AG04450 (cell line): Measurements from ENCODE around the gene CIB4. TPM values are rescaled to one million over a fixed set of nuclear protein-coding genes. Genes with fewer than 3 reads are reported as not detected.

Experiments used
- CTCF ChIA-PET: fragments of 300-600, 350-600 bp; formaldehyde crosslinking; extraction: SDS; loops from one replicate; lab custom pipeline; 2022; ENCODE audit warnings: antibody characterized with exemption, inconsistent platforms; lab: Charles Lee
- POLR2A ChIA-PET: fragments of 350-600 bp; formaldehyde crosslinking; extraction: SDS; loops from one replicate; lab custom pipeline; 2021; ENCODE audit warnings: antibody characterized with exemption, inconsistent platforms; lab: Yijun Ruan, JAX
- DNase-seq: peaks from one replicate; pipeline ENCODE4 v3.0.0-alpha.2; 2011; ENCODE audit warnings: low read depth, low spot score
- H3K27ac ChIP-seq: one replicate; pipeline ENCODE4 v1.5.1; 2012; ENCODE audit warnings: low read depth, low read length, control low read depth
- H3K27me3 ChIP-seq: one replicate; pipeline ENCODE4 v1.6.0; 2012; ENCODE audit warnings: low read length; ENCODE audit not compliant: control insufficient read depth, insufficient read depth
- H3K4me3 ChIP-seq: 2 replicates; pipeline ENCODE4 v1.5.1; 2011; ENCODE audit warnings: mild to moderate bottlenecking, low read depth, low read length, control low read depth
- H3K9me3 ChIP-seq: 2 replicates; pipeline ENCODE4 v1.5.1; 2012; ENCODE audit warnings: low read length; ENCODE audit not compliant: control insufficient read depth, insufficient read depth
- CTCF ChIP-seq: IDR thresholded peaks from 2 replicates; pipeline ENCODE4 v1.5.1; 2011; ENCODE audit warnings: low read depth, low read length, control low read depth, inconsistent platforms
- polyA plus RNA-seq: library from polyadenylated mRNA; depleted of rRNA; stranded (reverse); fragments of >200 nt; gene quantifications from 2 replicates; pipeline ENCODE4 v1.2.3, GENCODE V29; 2011

The CIB4 gene
- polyA plus RNA-seq, 1 experiment: not detected

- H3K27me3 ChIP-seq: peaks cover 31% of the 10 kb centered on the region
- no peaks in the 10 kb centered on the region for H3K9me3 ChIP-seq
- H3K4me3 ChIP-seq: no peak overlapping the region
- no peak for TF ChIP-seq CTCF
- DNase-seq: no peak
- CTCF ChIA-PET: interaction anchor here (0.7 kb wide), 1 partner anchor 18 kb away, joined by 3 read pairs; no protein-coding TSS in a partner anchor
- POLR2A ChIA-PET: no interaction called here
- no peak overlapping the region for H3K27ac ChIP-seq
These were observed 31.1 kb upstream of the CIB4 start for GRCh38 chr2:26672112-26672817.

- POLR2A ChIA-PET: no interaction called here
- no peak for DNase-seq
- Histone ChIP-seq H3K9me3 (no peaks in the 10 kb centered on the region), H3K27me3 (peaks cover 33% of the 10 kb centered on the region), H3K4me3 (no peak overlapping the region), H3K27ac (no peak overlapping the region)
- TF ChIP-seq CTCF: no peak
- CTCF ChIA-PET: interaction anchor here (0.7 kb wide), 1 partner anchor 19 kb away, joined by 3 read pairs; no protein-coding TSS in a partner anchor
These were observed 30.5 kb upstream of the CIB4 start for GRCh38 chr2:26671691-26672090.

GRCh38 chr2:26670931-26671460, 29.8 kb upstream of the CIB4 start:
- ChIA-PET CTCF (no interaction called here), POLR2A (no interaction called here)
- TF ChIP-seq CTCF: no peak
- Histone ChIP-seq H3K9me3 (no peaks in the 10 kb centered on the region), H3K4me3 (no peak overlapping the region), H3K27ac (no peak overlapping the region), H3K27me3 (peaks cover 35% of the 10 kb centered on the region)
- no peak for DNase-seq

GRCh38 chr2:26670171-26670570, 29.0 kb upstream of the CIB4 start:
- no peaks in the 10 kb centered on the region for H3K9me3 ChIP-seq
- peaks cover 33% of the 10 kb centered on the region for H3K27me3 ChIP-seq
- ChIA-PET CTCF (no interaction called here), POLR2A (no interaction called here)
- H3K4me3 ChIP-seq: no peak overlapping the region
- DNase-seq: no peak
- TF ChIP-seq CTCF: no peak
- no peak overlapping the region for H3K27ac ChIP-seq
